ENCODE data around the gene DENND1A.

Gene DENND1A

DNA sequence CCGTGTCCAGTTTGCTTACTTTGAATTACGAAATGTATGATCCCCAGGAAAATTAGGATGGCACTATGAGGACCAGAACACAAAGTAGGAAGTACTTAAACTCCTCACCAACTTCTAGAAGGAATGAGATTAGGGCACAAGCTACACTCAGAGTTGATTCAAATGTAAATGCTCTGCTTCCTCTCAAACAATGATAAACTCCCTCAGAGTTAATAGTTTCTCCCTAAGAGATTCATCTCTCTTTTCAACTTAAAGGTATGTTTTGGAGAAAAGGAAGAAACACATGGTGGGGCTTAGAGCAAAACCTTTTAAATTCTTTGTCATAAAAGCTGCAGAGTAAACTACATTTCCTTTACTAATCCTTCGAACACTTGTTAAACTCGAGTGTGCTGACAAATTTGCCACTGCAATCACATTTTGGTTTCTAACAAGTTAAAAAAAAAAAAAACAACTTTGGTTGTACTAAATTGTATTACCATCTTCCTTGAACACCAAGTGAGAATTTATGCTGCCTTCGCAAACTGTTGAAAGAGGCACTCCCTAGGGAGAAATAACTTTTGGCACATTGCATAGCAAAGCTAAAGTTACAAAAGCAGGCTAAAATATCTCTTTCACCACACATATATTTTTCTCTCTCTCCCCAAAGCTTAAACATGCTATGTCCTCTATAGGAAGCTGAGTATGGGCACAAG lies 66.6 kb downstream of the DENND1A start:
- DNase-seq (ENCODE audit: low read depth in 2 of 2): peak; percentile 83

DNA sequence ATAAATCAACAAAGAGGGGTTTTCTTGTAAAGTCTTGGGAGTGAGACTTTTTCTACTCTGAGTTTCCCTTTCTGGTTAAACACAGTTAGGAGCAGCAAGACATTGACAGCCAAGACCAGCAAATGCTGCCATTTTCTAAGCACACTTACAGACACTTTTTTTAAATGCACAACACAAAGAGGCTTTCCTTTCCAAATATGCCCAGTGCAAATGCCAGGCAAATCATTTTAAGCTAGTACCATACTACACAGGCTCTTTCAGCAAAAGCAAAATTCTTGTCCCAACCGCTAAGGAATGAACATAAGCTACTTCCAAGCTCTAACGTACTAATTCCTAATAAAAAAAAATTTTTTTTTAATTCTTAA lies 68.2 kb downstream of the DENND1A start:
- DNase-seq (ENCODE audit: low read depth in 2 of 2): no peak

DNA sequence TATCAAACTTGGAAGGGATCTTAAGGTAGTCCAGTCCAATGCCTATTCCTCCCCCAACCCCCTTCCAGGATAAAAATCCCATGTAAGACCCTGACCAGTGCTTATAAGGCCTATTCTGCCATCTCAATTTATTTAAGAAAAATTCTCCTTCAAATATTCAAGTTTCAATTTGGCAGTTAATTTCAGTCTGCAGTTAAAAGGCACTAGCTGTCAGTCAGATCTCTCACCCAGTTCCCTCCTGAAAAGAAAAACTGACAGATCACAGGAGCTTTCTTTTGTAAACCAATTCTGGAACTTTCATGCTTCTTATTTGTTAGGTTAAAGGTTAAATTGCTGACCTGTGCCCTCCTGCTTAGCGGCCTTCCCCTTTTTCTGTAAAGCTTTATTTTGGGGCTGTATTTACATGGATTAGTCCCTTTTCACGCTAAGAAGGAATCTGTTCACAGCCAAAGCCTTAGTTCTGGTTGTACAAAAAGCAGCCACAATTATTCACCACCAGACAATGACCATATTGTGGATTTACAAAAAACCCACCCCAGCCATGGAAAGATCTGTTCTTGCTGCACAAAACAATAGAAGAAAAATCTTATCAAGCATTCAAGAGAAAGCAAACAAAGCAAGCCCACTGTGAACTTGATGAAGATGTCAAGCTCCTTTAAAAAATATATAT lies 68.7 kb downstream of the DENND1A start:
- no peak for DNase-seq (ENCODE audit: low read depth in 2 of 2)

GRCh38 chr9:123860603-123861002 lies 69.3 kb downstream of the DENND1A start:
- no peak for DNase-seq (ENCODE audit: low read depth in 2 of 2)

DNA sequence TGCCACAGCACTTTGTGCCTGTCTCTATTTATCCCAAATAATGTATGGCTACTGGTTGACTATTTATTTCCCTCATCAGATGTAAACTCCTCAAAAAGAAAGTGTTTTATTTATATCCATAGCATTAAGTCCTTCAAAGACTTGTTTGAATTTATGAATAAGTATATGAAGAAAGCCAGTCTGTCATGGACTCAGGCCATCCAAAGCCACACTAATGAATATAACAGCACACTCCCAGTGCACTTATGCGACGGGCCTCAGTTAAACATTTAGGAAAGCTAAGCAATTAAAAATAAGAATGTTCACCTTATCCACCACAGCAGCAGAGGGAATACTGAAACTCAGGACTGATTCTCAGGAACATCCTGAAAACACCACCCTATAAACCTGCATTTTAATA lies 77.5 kb downstream of the DENND1A start:
- DNase-seq (ENCODE audit: low read depth in 2 of 2): no peak

- no peak for DNase-seq (ENCODE audit: low read depth in 2 of 2)
Measured at GRCh38 chr9:123851851-123852250, 78.1 kb downstream of the DENND1A start.

GRCh38 chr9:123848447-123849085 lies 81.4 kb downstream of the DENND1A start:
- DNase-seq (ENCODE audit: low read depth in 2 of 2): no peak

- DNase-seq (ENCODE audit: low read depth in 2 of 2): no peak
Measured at GRCh38 chr9:123846966-123847365, 83.0 kb downstream of the DENND1A start.

- no peak for DNase-seq (ENCODE audit: low read depth in 2 of 2)
Measured at GRCh38 chr9:123843703-123844102, 86.2 kb downstream of the DENND1A start.

DNA sequence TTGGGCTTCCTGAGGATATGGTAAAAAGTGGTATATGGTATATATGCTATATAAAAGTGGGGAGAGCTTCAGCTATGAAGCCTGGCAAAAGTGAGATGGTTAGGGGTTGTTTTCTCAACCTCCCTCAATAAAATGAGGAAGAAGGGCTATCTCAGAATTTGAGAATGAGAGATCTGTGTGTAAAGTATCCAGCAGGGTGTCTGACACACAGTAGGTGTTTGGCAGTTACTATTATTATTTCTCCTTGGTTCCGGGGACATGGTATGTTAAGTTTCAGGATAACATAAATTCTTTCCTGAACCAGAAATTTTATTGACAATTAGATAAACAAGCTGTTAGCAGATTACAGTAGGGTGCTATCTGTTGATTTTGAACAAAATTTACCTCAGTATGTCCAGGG lies 94.1 kb downstream of the DENND1A start:
- no peak for DNase-seq (ENCODE audit: low read depth in 2 of 2)

DNA sequence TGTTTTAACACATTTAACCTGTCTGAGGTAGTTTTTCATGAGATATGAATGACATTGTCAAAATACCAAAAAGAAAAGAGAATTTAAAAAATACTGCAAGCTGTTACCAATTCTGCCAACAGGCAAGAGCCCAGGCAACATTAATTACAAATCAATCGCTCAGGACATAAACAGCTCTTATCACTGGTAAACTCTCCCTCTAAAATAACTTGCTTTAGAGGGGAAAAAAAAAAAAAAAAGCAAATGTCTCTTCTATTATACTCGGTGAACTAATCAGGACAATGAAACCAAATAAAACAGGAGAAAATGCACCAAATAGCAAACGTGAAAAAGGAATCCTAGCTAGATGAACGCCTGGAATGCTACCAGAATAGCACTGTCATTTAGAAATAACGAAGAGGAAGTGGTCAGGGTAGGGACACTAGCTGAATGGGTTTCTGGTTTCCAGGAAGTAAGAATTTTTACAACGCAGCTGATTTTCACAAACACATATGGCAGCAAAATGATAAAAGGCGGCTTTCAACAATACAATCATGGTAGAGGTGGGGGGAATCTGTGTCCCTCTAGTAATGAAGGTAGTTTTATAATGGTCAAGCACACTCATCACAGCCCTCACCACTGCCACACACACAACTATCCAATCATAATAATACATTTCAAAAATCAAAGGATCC lies 94.9 kb downstream of the DENND1A start:
- DNase-seq (ENCODE audit: low read depth in 2 of 2): peak; percentile 8 to 16

GRCh38 chr9:123834218-123834888 lies 95.6 kb downstream of the DENND1A start:
- DNase-seq (ENCODE audit: low read depth in 2 of 2): peak; percentile 24 to 26

- DNase-seq (ENCODE audit: low read depth in 2 of 2): no peak
Measured at GRCh38 chr9:123832858-123833650, 96.9 kb downstream of the DENND1A start.

DNA sequence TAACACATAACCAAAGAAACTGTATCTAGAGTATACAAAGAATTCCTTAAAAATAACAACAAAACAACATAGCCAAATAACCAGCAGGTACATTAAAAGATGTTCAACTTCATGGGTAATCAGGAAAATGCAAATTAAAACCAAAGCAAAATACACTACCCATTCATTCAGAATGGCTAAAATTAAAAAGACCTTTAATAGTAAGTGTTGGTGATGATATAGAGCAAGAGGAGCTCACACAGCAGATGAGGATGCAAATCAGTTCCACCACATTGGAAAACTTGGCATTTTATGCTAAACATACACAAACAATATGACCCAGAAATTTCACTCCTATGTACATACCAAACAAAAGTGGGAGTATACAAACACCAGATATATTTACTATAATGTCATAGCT lies 97.8 kb downstream of the DENND1A start:
- DNase-seq (ENCODE audit: low read depth in 2 of 2): no peak

DNA sequence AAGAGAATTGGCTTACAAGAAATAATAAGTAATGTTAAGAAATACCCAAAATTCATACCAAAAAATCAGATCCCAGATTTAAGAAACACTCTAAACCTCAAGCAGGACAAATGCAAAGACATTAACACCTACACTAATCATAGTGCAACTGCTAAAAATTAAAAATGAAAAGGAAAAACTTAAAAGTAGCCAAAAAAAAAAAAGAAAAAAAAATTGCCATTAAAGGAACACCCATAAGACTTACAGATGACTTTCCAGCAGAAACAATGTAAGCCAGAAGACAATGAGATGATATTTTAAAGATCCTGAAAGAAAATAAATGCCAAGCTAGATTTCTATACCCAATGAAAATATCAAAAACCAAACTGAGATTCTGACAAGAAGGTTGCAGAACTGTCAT lies 101.5 kb downstream of the DENND1A start:
- DNase-seq (ENCODE audit: low read depth in 2 of 2): no peak

DNA sequence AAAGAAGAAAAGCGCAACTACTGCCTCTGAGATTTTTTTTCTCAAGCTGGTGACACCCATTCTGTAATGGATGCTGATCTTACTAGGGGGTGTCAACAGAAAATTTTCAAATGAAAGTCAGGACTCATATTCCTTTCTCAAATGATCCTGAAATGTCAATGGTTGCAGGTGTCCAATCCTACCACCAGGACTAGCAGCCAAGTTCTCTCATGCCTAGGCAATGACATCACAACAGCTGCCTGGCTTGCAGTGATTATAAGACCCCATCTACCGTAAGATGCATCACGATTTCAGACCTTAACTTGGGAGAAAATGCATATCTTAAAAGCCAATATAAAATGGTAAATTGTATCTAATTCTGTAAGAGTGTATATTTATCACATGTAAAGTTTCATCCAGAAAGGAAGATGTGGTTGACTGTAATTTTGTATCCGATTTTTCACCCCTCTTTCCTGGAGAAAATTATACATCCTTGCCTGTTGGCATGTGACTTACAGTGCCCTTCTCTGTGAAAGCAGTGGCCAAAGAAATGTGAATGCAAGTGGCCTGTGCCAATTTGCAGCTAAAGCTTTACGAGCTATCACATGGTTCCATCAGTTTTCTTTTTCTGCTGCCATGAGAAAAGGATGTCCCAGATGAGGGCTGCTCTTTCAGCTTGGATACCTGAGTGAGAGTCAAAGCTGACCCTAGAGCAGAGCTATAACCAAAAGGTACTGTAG lies 104.4 kb downstream of the DENND1A start:
- DNase-seq (ENCODE audit: low read depth in 2 of 2): peak; percentile 4 to 13

DNA sequence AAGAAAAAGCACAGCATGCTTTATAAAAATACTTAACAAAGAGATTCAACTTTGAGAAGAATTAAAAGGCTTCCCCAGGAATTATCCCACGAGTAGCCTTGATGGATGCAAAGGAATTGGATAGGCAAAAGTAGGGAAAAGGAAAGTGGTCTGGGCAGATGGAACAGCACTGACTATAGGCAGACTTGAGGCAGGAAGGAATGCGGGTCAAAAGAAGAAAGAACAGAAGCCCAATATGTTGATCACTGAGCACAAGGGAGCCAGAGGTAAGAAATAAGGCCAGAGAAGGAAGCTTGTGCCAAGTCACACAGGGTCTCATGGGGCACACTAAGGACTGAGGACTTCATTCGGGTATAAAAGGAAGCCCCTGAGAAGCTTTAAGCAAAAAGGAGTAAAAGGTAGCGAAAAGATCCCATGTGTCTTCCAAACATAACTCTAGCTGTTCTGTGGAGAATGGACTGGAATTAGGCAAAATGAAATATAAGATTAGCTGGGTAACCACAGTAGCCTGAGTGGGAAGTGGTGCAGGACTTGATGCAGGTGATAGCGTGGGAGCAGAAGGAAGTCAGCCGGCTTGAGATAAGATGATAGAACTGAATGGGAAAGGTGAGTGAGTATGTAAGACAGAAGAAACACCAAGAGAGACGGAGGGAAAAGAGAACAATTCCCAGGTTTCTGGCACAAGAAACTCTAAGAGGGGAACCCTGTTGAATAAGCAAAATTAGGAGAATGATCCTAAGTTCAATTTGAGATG lies 106.6 kb downstream of the DENND1A start:
- no peak for DNase-seq (ENCODE audit: low read depth in 2 of 2)

GRCh38 chr9:123821619-123822018 lies 108.3 kb downstream of the DENND1A start:
- DNase-seq (ENCODE audit: low read depth in 2 of 2): no peak

- DNase-seq (ENCODE audit: low read depth in 2 of 2): no peak
Measured at GRCh38 chr9:123820139-123820538, 109.8 kb downstream of the DENND1A start.
